Activated naive CD4-positive, alpha-beta T cell treated with anti-CD3 and anti-CD28 coated beads, Interleukin-2, amount 50 U/mL, for 24 hours (primary cell): ENCODE measurements around the gene GALNT2.
A peak's percentile ranks its signal among the peaks of the same experiment; 100 is the strongest.

Experiments used
- H3K27ac Mint-ChIP-seq: one replicate; pipeline ENCODE4 v1.8.0; 2021; ENCODE audit warnings: mild to moderate bottlenecking, mixed read lengths
- H3K27me3 Mint-ChIP-seq: one replicate; pipeline ENCODE4 v1.8.0; 2021; ENCODE audit warnings: mixed read lengths
- H3K36me3 Mint-ChIP-seq: one replicate; pipeline ENCODE4 v1.8.0; 2021; ENCODE audit warnings: mixed read lengths
- H3K4me1 Mint-ChIP-seq: one replicate; pipeline ENCODE4 v1.8.0; 2021; ENCODE audit warnings: mixed read lengths
- H3K4me3 Mint-ChIP-seq: one replicate; pipeline ENCODE4 v1.8.0; 2021; ENCODE audit warnings: mild to moderate bottlenecking, mixed read lengths
- H3K9me3 Mint-ChIP-seq: one replicate; pipeline ENCODE4 v1.8.0; 2021; ENCODE audit warnings: mixed read lengths

The GALNT2 gene

GRCh38 chr1:230224101-230224960 lies 157.3 kb downstream of the GALNT2 start:
- peaks cover 15% of the 10 kb centered on the region for H3K4me1 Mint-ChIP-seq

GRCh38 chr1:230226007-230226800 lies 159.2 kb downstream of the GALNT2 start:
- H3K9me3 Mint-ChIP-seq = no peaks in the 10 kb centered on the region
- H3K27ac Mint-ChIP-seq = no peak overlapping the region
- no peaks in the 10 kb centered on the region for H3K27me3 Mint-ChIP-seq
- no peak overlapping the region for H3K4me3 Mint-ChIP-seq
- H3K36me3 Mint-ChIP-seq = peaks cover 13% of the 10 kb centered on the region
- H3K4me1 Mint-ChIP-seq = peaks cover 20% of the 10 kb centered on the region

More at GRCh38 chr1:230224101-230224960, 157.3 kb downstream of the GALNT2 start:
- H3K27me3 Mint-ChIP-seq = no peaks in the 10 kb centered on the region
- H3K36me3 Mint-ChIP-seq = peaks cover 13% of the 10 kb centered on the region
- H3K4me3 Mint-ChIP-seq = no peak overlapping the region
- no peak overlapping the region for H3K27ac Mint-ChIP-seq
- no peaks in the 10 kb centered on the region for H3K9me3 Mint-ChIP-seq

DNA sequence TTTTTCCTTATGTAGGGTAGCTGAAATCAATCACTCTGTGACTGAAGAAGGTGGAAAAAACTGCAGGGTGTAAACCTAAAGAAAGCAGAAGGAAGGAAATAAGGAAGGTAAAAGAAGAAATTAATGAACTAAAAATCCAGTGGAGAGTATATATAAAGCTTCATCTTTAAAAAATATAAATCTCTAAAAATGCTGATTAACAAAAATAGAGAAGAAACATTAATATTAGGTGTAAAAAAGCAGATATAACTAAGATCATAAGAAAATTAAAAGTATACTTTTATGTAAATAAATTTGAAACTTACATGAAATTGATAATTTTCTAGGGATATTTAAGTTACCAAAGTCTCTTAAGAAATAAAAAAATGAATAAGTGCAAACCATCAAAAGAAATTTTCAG lies 159.8 kb downstream of the GALNT2 start:
- H3K4me3 Mint-ChIP-seq = no peak overlapping the region
- H3K4me1 Mint-ChIP-seq = peaks cover 21% of the 10 kb centered on the region
- no peaks in the 10 kb centered on the region for H3K27me3 Mint-ChIP-seq
- H3K9me3 Mint-ChIP-seq = no peaks in the 10 kb centered on the region
- H3K36me3 Mint-ChIP-seq = peaks cover 13% of the 10 kb centered on the region
- H3K27ac Mint-ChIP-seq = no peak overlapping the region

- Mint-ChIP-seq H3K27ac (no peak overlapping the region), H3K27me3 (no peaks in the 10 kb centered on the region), H3K4me1 (peaks cover 15% of the 10 kb centered on the region), H3K9me3 (no peaks in the 10 kb centered on the region), H3K36me3 (peaks cover 13% of the 10 kb centered on the region), H3K4me3 (no peak overlapping the region)
Observed at GRCh38 chr1:230228236-230228897, 161.3 kb downstream of the GALNT2 start.

DNA sequence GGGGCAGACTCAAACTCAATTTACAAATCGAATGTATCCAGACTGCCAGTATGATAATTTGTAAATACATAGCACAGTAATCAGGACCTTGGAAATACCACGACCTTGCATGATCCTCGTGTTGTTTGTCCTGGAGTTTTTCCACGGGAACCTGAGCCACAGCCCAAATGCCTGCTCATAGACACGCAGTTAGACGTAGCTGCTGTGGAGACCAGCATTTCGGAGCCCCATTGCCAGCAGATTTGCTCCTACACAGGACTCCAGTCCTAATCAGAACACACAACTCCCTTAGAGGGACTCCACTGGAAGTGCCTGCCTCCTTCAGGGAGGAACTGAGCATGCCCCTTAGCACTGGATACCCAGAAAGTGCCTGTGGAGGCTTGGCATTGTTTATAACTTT lies 163.2 kb downstream of the GALNT2 start:
- H3K4me1 Mint-ChIP-seq = peaks cover 15% of the 10 kb centered on the region
- H3K27ac Mint-ChIP-seq = no peak overlapping the region
- H3K9me3 Mint-ChIP-seq = no peaks in the 10 kb centered on the region
- peaks cover 18% of the 10 kb centered on the region for H3K36me3 Mint-ChIP-seq
- no peak overlapping the region for H3K4me3 Mint-ChIP-seq
- H3K27me3 Mint-ChIP-seq = no peaks in the 10 kb centered on the region

GRCh38 chr1:230230948-230231773 lies 164.1 kb downstream of the GALNT2 start:
- Mint-ChIP-seq H3K4me1 (peaks cover 15% of the 10 kb centered on the region), H3K27ac (no peak overlapping the region), H3K36me3 (peaks cover 20% of the 10 kb centered on the region), H3K9me3 (no peaks in the 10 kb centered on the region), H3K4me3 (no peak overlapping the region), H3K27me3 (no peaks in the 10 kb centered on the region)

DNA sequence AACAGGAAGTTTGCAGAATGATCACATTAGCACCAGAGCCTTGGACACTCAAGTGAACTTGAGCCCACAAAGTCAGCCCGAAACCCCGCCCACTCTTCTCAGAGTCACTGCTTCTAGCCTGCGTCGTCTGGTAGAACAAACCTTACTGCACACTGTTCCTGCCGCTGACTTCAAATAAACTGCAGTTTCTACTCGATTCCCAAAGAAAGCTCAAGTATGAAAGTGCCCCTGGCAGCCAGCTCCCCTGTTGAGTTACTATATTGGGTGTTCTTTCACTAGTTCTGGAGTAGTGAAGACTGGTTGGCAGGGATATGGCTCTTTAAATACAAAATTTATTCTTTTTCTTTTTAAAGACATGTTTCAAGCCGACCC lies 164.7 kb downstream of the GALNT2 start:
- Mint-ChIP-seq H3K27ac (no peak overlapping the region), H3K4me1 (peaks cover 15% of the 10 kb centered on the region), H3K27me3 (no peaks in the 10 kb centered on the region), H3K4me3 (no peak overlapping the region), H3K9me3 (no peaks in the 10 kb centered on the region), H3K36me3 (peaks cover 20% of the 10 kb centered on the region)

DNA sequence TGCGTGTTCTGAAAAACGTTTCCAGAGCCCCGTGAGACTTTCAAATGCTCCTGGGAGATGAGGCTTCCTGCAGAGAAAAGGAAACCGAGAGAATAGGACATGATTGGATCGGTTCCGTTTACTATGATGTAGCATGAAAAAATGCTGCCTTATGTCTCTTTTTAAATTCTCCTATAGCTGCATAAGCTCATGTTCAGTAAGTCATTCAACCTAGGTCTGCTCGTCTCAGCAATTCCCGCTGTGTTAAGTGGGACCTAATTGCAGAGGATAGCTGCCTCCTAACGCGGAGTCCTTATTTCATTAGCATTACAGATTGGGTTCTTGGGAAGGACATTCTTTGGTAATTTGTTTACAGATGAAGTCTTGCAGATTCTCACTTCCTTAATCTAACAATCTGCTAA lies 165.3 kb downstream of the GALNT2 start:
- peaks cover 15% of the 10 kb centered on the region for H3K4me1 Mint-ChIP-seq
- H3K27me3 Mint-ChIP-seq = no peaks in the 10 kb centered on the region
- no peak overlapping the region for H3K4me3 Mint-ChIP-seq
- H3K36me3 Mint-ChIP-seq = peaks cover 20% of the 10 kb centered on the region
- no peak overlapping the region for H3K27ac Mint-ChIP-seq
- no peaks in the 10 kb centered on the region for H3K9me3 Mint-ChIP-seq

- H3K27ac Mint-ChIP-seq = no peak overlapping the region
Observed at GRCh38 chr1:230233786-230234185, 166.7 kb downstream of the GALNT2 start.

GRCh38 chr1:230235876-230236275 lies 168.8 kb downstream of the GALNT2 start:
- Mint-ChIP-seq H3K36me3 (peaks cover 31% of the 10 kb centered on the region), H3K4me1 (peaks cover 23% of the 10 kb centered on the region), H3K27ac (no peak overlapping the region), H3K27me3 (no peaks in the 10 kb centered on the region), H3K4me3 (no peak overlapping the region), H3K9me3 (peaks cover 4% of the 10 kb centered on the region)

More at GRCh38 chr1:230233786-230234185, 166.7 kb downstream of the GALNT2 start:
- Mint-ChIP-seq H3K9me3 (no peaks in the 10 kb centered on the region), H3K36me3 (peaks cover 19% of the 10 kb centered on the region), H3K4me1 (peaks cover 15% of the 10 kb centered on the region), H3K4me3 (no peak overlapping the region), H3K27me3 (no peaks in the 10 kb centered on the region)

DNA sequence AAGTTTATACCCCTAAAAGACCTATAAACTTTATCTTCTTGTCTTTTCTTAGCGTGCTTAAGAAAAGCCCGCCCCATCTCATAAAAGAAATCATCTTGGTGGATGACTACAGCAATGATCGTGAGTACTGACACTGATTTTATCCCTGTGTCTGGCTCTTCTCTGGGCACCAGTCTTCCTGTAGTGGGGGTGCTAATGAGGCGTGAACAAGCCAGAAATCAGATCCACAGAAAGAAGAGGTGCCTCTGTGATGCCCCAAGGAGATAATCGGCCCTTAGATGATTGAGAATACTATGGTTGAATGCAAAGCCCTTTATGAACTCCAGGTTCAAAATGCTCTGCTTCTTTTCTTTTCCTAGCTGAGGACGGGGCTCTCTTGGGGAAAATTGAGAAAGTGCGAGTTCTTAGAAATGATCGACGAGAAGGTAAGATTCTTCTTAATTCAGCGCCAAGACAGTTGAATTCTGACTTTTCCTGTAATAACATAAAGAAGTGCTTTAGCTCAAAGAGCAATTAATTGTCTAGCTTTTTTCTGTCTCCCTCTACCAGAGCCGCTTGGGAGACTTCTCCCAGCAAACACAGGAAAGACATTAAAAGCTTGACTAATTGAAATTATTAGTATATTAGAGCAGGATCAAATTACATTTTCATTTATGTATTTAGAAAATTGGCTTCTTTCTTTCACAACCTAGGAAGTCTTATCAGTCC lies 169.4 kb downstream of the GALNT2 start:
- Mint-ChIP-seq H3K4me3 (no peak overlapping the region), H3K9me3 (peaks cover 7% of the 10 kb centered on the region), H3K4me1 (peaks cover 22% of the 10 kb centered on the region), H3K36me3 (peaks cover 32% of the 10 kb centered on the region), H3K27ac (no peak overlapping the region), H3K27me3 (no peaks in the 10 kb centered on the region)

DNA sequence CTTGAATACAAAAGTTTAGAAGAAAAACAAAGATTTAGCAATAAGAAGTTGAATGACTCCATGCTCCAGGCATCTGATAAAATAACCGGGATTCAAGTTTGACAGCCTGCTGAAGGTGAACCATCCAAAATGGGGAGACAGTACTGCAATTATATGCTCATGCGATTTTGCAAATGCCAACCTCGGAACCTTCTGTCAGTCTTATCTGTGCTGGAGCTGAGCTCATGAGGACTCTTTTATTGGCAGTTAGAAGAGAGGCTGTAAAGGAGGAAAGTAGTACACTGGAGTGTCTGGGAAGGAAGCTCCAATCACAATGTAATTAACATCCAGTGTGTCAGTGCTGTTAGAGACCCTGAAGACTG lies 170.0 kb downstream of the GALNT2 start:
- Mint-ChIP-seq H3K4me1 (peaks cover 20% of the 10 kb centered on the region), H3K9me3 (peaks cover 7% of the 10 kb centered on the region), H3K36me3 (peaks cover 34% of the 10 kb centered on the region), H3K27ac (no peak overlapping the region), H3K4me3 (no peak overlapping the region), H3K27me3 (no peaks in the 10 kb centered on the region)

GRCh38 chr1:230237805-230238204 lies 170.8 kb downstream of the GALNT2 start:
- Mint-ChIP-seq H3K4me3 (no peak overlapping the region), H3K27ac (no peak overlapping the region), H3K4me1 (peaks cover 20% of the 10 kb centered on the region), H3K9me3 (peaks cover 7% of the 10 kb centered on the region), H3K27me3 (no peaks in the 10 kb centered on the region), H3K36me3 (peaks cover 34% of the 10 kb centered on the region)

- Mint-ChIP-seq H3K27ac (peak overlapping the region; percentile 85), H3K9me3 (peaks cover 7% of the 10 kb centered on the region), H3K4me3 (peak overlapping the region; percentile 5), H3K4me1 (peaks cover 20% of the 10 kb centered on the region), H3K36me3 (peaks cover 31% of the 10 kb centered on the region), H3K27me3 (no peaks in the 10 kb centered on the region)
Observed at GRCh38 chr1:230240446-230241086, 173.5 kb downstream of the GALNT2 start.
